Suprapubic skin (tissue), 3 donors: Measurements from ENCODE around the gene SRP54.

Source experiments
- POLR2A ChIP-seq, 2 donors: fragments of 450-650 bp; IDR thresholded peaks; one replicate each; pipeline ENCODE4 v1.6.1; 2017; ENCODE audit warnings: antibody characterized with exemption in 2 of 2, mild to moderate bottlenecking in 2 of 2, moderate library complexity in 2 of 2
- TF ChIP-seq, protein P1 (sequence below), 2 donors: fragments of 200-600 bp in 1 of 2; fragments of 450-650 bp in 1 of 2; sonication (generic) in 1 of 2; IDR thresholded peaks; one replicate each; pipeline ENCODE4 v1.5.1; 2016 to 2019; ENCODE audit warnings: antibody characterized with exemption in 2 of 2, mild to moderate bottlenecking in 1 of 2, moderate library complexity in 1 of 2

- no peak for TF ChIP-seq POLR2A (IDR thresholded peaks at IDR 0.05)
- TF ChIP-seq, protein P1, sequence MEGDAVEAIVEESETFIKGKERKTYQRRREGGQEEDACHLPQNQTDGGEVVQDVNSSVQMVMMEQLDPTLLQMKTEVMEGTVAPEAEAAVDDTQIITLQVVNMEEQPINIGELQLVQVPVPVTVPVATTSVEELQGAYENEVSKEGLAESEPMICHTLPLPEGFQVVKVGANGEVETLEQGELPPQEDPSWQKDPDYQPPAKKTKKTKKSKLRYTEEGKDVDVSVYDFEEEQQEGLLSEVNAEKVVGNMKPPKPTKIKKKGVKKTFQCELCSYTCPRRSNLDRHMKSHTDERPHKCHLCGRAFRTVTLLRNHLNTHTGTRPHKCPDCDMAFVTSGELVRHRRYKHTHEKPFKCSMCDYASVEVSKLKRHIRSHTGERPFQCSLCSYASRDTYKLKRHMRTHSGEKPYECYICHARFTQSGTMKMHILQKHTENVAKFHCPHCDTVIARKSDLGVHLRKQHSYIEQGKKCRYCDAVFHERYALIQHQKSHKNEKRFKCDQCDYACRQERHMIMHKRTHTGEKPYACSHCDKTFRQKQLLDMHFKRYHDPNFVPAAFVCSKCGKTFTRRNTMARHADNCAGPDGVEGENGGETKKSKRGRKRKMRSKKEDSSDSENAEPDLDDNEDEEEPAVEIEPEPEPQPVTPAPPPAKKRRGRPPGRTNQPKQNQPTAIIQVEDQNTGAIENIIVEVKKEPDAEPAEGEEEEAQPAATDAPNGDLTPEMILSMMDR (IDR thresholded peaks at IDR 0.05): no peak
These were observed 44.9 kb upstream of the SRP54 start for GRCh38 chr14:34937876-34938275.
